Duodenal mucosa (tissue), 2 donors: ENCODE data around the gene OGFOD3.
"Not testable (repeated sequence)": the region's sequence is repeated elsewhere in the genome, so short reads cannot be mapped to it uniquely, and the experiment has no call there.

ENCODE experiments used
- H3K27ac ChIP-seq: one replicate; pipeline ENCODE4 v1.7.0; 2013; ENCODE audit warnings: low read depth, low read length
- H3K27me3 ChIP-seq, 2 donors: one replicate each; pipeline ENCODE4 v1.7.0; 2013; ENCODE audit warnings: low read length in 2 of 2, control low read depth in 1 of 2; ENCODE audit not compliant: insufficient read depth in 2 of 2, control insufficient read depth in 1 of 2
- H3K36me3 ChIP-seq, 2 donors: one replicate each; pipeline ENCODE4 v1.7.0; 2013; ENCODE audit warnings: low read length in 2 of 2, control low read depth in 1 of 2; ENCODE audit not compliant: insufficient read depth in 2 of 2, control insufficient read depth in 1 of 2
- H3K4me1 ChIP-seq, 2 donors: one replicate each; pipeline ENCODE4 v1.7.0; 2013; ENCODE audit warnings: low read length in 2 of 2, control low read depth in 1 of 2; ENCODE audit not compliant: insufficient read depth in 2 of 2, control insufficient read depth in 1 of 2
- H3K4me3 ChIP-seq, 2 donors: one replicate each; pipeline ENCODE4 v1.7.0; 2013; ENCODE audit warnings: low read length in 2 of 2, low read depth in 1 of 2
- H3K9ac ChIP-seq, 2 donors: one replicate each; pipeline ENCODE4 v1.7.0; 2013; ENCODE audit warnings: low read length in 2 of 2, low read depth in 1 of 2
- H3K9me3 ChIP-seq, 2 donors: one replicate each; pipeline ENCODE4 v1.7.0; 2013; ENCODE audit warnings: low read length in 2 of 2, control low read depth in 1 of 2; ENCODE audit not compliant: control insufficient read depth in 1 of 2

OGFOD3 gene

DNA sequence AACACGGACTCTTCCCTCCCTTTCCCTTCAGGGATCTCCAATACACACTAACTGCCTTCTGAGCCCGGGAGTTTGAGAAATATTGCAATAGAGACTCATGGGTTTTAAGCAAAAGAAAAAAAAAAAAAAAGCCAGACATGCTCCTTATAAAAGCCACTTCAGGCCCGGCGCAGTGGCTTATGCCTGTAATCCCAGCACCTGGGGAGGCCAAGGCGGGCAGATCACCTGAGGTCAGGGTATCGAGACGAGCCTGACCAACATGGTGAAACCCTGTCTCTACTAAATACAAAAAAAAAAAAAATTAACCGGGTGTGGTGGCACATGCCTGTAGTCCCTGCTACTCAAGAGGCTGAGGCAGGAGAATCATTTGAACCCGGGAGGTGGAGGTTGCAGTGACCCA is 2.6 kb downstream of the OGFOD3 start:
- no peaks in the 10 kb centered on the region for H3K9me3 ChIP-seq
- no peaks in the 10 kb centered on the region for H3K27me3 ChIP-seq
- H3K27ac ChIP-seq: no peak overlapping the region
- H3K4me1 ChIP-seq: peaks cover 19 to 22% of the 10 kb centered on the region in 2 donors
- H3K36me3 ChIP-seq: peaks cover 4 to 8% of the 10 kb centered on the region in 2 donors
- H3K4me3 ChIP-seq: no peak overlapping the region
- no peak overlapping the region for H3K9ac ChIP-seq

DNA sequence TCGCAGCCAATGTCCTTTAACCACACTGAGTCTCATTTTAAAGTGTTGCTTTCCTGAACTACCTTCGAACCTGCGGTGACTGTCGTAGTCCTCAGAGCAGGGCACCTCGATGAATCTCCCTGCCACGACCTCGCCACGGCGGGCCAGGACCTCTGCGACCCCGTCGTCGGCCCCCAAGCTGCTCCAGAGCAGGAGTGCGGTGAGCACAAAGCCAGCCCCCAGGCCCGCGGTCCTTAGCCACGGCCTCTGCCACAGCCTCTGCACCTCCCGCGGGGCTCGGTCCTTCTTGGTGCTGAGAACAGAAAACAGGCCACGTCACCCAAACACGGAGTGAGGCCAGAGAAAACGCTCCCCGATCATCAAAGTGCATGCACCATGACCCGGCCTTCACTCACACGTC is 3.0 kb downstream of the OGFOD3 start:
- Histone ChIP-seq H3K36me3 (peaks cover 4 to 8% of the 10 kb centered on the region in 2 donors), H3K9ac (no peak overlapping the region), H3K4me1 (peaks cover 19 to 22% of the 10 kb centered on the region in 2 donors), H3K27me3 (no peaks in the 10 kb centered on the region), H3K4me3 (no peak overlapping the region), H3K9me3 (no peaks in the 10 kb centered on the region), H3K27ac (no peak overlapping the region)

DNA sequence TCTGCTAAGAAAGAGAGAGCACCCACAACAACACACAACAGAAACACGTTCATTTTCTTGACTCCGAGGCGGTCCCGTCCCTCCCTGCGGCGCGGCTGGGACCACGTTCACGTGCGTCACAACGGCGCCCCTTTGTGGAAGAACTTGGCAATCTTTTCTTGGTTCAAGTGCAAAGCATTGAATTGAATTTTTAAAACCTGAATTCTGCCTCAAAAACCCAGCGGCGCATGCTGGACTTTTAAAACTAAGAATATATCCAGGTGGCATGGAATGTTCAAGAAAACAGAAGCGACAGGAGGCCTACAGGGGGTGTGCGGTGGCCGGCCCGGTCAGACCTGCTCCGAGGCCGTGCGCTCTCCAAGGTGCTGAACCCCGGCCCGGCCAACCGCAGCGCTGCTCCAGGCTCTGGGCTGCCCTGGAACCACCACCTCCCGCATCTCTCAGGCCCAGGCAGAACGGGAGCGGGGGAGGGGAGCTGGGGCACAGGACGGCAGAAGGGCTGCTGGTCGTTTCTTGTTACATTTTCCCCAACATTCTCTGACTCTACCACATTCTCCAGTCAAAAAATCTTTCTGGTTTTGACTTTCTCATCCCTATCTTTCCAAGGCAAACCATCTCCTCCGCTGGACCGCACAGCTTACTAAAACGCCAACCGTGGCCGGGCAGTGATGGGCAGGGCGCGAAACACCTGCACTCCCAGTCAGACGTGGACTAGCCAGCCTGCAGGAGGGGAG is 3.7 kb downstream of the OGFOD3 start:
- Histone ChIP-seq H3K4me1 (peaks cover 16 to 17% of the 10 kb centered on the region in 2 donors), H3K9me3 (no peaks in the 10 kb centered on the region), H3K27ac (no peak overlapping the region), H3K9ac (no peak overlapping the region), H3K4me3 (no peak overlapping the region), H3K27me3 (no peaks in the 10 kb centered on the region), H3K36me3 (peaks cover 4 to 5% of the 10 kb centered on the region in 2 donors)

DNA sequence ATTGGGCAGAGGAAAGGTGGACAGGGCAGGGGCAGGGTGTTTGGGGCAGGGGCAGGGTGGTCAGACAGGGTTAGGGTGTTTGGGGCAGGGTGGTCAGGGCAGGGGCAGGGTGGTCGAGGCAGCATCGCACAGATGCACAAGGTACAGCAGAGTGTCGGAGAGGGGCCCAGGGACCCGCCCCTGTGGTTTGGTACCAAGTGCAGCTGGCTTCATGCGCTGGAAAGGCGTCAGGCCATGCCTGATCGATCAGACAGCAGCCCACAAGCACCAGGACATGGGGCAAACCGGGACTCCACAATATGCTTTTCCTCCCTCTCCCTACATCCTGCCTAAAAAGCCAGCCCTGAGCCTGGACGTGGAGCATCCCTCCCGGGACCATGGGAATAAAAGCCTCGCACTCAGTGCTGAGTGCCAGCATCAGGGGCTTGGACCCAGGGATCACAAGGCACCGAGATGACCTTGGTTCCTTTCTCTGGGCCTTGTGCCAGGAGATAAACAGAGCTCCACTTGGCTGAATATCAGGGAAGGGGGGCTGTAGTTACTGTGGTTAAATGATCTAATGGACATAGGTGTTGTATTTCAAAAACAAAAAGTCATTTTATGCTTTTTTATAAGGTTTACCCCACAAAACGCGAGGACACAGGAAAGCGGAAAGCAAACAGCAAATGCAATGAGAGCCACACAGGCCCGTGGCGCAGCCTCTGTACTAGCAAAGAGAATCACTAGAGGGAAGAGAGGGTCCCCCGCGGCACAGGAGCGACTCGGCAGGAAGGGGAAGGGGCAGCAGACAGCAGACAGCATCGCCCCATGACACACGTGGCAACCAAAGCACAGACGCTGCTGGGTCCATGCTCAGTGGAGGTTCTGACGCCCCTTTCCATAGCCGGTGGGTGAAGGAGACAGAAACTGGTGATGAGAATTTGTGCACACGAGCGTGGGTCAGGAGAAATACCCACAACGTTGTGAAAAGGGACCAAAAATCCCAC is 5.6 kb downstream of the OGFOD3 start:
- Histone ChIP-seq H3K27me3 (no peaks in the 10 kb centered on the region), H3K9ac (no peak overlapping the region), H3K27ac (no peak overlapping the region)

DNA sequence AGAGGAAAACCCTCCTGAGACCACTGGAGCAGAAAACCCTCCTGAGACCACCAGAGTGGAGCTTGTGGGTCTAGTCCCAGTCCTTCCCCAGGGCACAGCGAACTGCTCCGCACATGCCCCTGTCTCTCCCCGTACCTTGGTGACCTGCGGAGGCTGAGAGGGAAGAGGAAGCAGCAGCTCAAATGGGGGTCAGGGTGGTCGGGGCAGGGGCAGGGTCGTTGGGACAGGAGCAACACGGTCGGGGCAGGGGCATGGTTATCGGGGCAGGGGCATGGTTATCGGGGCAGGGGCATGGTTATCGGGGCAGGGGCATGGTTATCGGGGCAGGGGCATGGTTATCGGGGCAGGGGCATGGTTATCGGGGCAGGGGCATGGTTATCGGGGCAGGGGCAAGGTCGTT is 6.3 kb downstream of the OGFOD3 start:
- not testable (repeated sequence) for H3K4me1 ChIP-seq, H3K9ac ChIP-seq, H3K27ac ChIP-seq, H3K4me3 ChIP-seq, H3K27me3 ChIP-seq, H3K9me3 ChIP-seq
- H3K36me3 ChIP-seq: peaks cover 7 to 11% of the 10 kb centered on the region in 2 donors

More for the DNA sequence above, 5.6 kb downstream of the OGFOD3 start:
- no peaks in the 10 kb centered on the region for H3K9me3 ChIP-seq
- H3K4me3 ChIP-seq: no peak overlapping the region
- peaks cover 4 to 11% of the 10 kb centered on the region in 2 donors for H3K36me3 ChIP-seq
- H3K4me1 ChIP-seq: peaks cover 4 to 9% of the 10 kb centered on the region in 2 donors

DNA sequence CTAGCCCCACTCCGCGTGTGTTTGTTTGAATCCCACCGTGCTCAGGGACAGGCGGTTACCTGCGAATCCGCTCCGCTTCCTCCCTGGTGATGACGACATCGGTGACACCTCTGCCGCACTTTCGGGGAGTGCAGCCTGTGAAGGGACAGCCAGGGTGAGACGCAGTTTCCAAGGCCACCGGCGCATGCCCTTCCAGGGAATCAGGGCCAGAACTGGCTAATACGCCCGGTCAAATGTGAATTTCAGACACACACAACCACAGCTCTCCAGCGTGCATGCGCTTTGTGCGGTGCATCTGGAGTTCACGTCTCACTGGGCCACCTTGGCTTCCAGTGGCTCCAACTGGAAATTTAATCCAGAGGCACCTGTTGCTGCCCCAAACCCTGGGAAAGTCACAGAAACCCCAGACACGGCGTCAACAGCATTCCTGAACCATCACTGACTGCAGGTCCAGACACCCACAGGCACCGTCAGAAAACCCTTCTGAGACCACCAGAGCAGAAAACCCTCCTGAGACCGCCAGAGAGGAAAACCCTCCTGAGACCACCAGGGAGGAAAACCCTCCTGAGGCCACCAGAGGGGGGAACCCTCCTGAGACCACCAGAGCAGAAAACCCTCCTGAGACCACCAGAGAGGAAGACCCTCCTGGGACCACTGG is 6.9 kb downstream of the OGFOD3 start:
- H3K27ac ChIP-seq: no peak overlapping the region
- peaks cover 0 to 5% of the 10 kb centered on the region in 2 donors for H3K4me1 ChIP-seq
- H3K9me3 ChIP-seq: no peaks in the 10 kb centered on the region
- H3K4me3 ChIP-seq: no peak overlapping the region
- H3K27me3 ChIP-seq: no peaks in the 10 kb centered on the region
- H3K36me3 ChIP-seq: peaks cover 7 to 11% of the 10 kb centered on the region in 2 donors
- H3K9ac ChIP-seq: no peak overlapping the region

DNA sequence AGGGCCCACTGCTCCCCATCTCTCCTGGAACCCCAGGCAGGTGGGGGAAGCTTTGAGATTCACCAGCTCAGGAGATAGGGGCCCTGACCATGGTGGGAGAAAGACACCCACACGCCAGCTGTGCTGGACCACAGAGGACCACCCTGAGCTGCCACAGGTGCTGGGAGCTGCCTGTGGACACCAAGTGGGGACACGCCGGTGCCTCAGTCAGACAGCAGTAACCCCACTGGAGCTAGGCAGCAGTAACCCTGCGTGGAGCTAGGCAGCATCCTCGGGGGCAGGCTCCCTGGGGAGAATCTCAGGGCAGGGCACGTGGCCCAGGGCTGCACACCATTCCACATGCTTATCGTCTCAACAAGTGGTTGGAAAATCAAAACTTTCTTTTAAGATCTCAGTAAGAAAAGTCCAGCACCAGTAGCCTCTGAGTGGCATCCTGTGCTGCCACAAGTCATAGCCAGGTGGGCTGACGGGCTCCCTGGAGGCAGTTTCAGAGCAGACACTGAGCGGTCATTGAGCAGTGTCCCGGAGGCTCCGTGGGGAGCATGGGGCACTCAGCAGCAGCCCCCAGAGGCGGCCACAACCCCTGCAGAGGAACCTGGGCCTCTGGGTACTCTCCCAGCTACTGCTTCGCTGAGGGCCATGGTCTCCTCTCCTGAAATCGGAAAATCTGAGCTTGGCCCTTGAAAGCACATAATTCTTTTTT is 8.2 kb downstream of the OGFOD3 start:
- Histone ChIP-seq H3K4me3 (no peak overlapping the region), H3K9ac (no peak overlapping the region), H3K27me3 (no peaks in the 10 kb centered on the region), H3K36me3 (peaks cover 7 to 11% of the 10 kb centered on the region in 2 donors), H3K4me1 (peaks cover 0 to 5% of the 10 kb centered on the region in 2 donors), H3K27ac (no peak overlapping the region), H3K9me3 (no peaks in the 10 kb centered on the region)

DNA sequence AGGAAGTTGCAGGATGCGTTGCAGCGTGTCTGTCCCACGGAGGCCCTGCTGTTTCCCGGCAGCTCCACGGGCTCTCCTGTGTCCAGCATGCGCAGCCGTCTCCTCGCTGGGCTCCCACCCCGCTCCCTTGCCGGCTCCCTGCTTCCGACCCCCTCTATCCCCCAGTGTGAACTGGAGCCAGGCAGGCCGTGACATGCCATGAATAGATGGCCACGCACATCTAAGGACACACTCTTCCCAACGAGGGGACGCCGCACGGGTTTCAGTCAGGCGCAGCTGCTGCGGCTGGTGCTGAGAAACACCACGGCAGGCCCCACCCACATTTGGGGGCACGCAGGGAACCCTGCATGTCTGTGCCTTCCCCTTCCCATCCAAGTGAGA is 9.5 kb downstream of the OGFOD3 start:
- H3K36me3 ChIP-seq: peaks cover 7 to 16% of the 10 kb centered on the region in 2 donors
- no peak overlapping the region for H3K9ac ChIP-seq
- no peaks in the 10 kb centered on the region for H3K27me3 ChIP-seq
- H3K9me3 ChIP-seq: no peaks in the 10 kb centered on the region
- H3K4me1 ChIP-seq: no peaks in the 10 kb centered on the region
- no peak overlapping the region for H3K4me3 ChIP-seq
- H3K27ac ChIP-seq: no peak overlapping the region

DNA sequence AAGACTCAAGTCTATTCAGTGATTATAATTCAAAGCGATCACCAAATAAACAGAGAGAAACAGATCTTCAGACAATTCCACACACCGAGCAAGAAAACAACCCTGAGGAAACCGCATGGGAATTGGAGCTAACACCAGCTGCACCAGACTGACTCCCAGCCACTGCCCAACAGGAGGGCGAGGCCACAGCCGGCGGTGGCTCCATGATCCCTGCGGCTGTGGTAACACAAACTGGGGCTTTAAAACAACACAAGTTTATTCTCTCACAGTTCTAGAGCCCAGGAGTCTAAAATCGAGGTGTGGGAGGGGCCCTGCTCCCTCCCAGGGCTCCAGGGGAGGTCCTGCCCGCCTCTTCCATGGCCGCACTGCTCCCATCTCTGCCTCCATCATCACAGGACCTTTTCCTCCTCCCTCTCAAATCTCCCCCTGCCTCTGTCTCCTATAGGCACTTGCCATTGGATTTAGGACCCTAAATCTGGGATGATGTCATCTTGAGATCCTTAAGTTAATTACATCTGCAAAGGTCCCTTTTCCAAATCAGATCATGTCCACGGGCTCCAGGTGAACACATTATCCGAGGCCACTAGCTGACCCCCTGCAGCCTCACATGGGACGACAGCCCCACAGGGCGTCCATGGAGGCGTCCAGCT is 10.0 kb downstream of the OGFOD3 start:
- no peaks in the 10 kb centered on the region for H3K9me3 ChIP-seq
- no peaks in the 10 kb centered on the region for H3K4me1 ChIP-seq
- no peak overlapping the region for H3K4me3 ChIP-seq
- no peak overlapping the region for H3K27ac ChIP-seq
- peaks cover 10 to 22% of the 10 kb centered on the region in 2 donors for H3K36me3 ChIP-seq
- H3K27me3 ChIP-seq: no peaks in the 10 kb centered on the region
- no peak overlapping the region for H3K9ac ChIP-seq
